ENCODE data around the gene FGF11.

Gene FGF11

GRCh38 chr17:7407485-7408251 lies 31.6 kb upstream of the FGF11 start, which contains the start of gene NLGN2:
Gene NLGN2 (plus strand): TSS chr17:7407845. CDS start chr17:7408256, 411 bp downstream.
- no peaks in the 10 kb centered on the region for H3K9me3 ChIP-seq (ENCODE audit: insufficient read depth, low read length)
- H4K20me1 ChIP-seq (ENCODE audit: low read depth, low read length) = no peaks in the 10 kb centered on the region
- no peaks in the 10 kb centered on the region for H3K9me2 ChIP-seq (replicated peaks; ENCODE audit: insufficient read depth, low read length)
- no peak within 1 kb of the TSS for H3K4me2 ChIP-seq (ENCODE audit: low read depth, low read length, poor library complexity, severe bottlenecking)
- no peak within 1 kb of the TSS for H2AFZ ChIP-seq (ENCODE audit: low read depth, low read length, severe bottlenecking)
- no peak within 1 kb of the TSS for H3K4me3 ChIP-seq (ENCODE audit: insufficient read depth, low read length, poor library complexity, severe bottlenecking)
- no peaks in the 10 kb centered on the region for H3F3A ChIP-seq (ENCODE audit: insufficient read depth)
- H3K9ac ChIP-seq (ENCODE audit: low read length) = no peak within 1 kb of the TSS
- H3K36me3 ChIP-seq (ENCODE audit: low read length) = no peaks in the 10 kb centered on the region
- H3K79me2 ChIP-seq (ENCODE audit: insufficient read depth, low read length) = no peaks in the 10 kb centered on the region
- TF ChIP-seq CTCF (IDR thresholded peaks at IDR 0.05; ENCODE audit: insufficient read depth, low read length, poor library complexity, severe bottlenecking) (no peak), EZH2phosphoT487 (conservative IDR thresholded peaks at IDR 0.05; ENCODE audit: low read length) (no peak)
- no peaks in the 10 kb centered on the region for H3K27me3 ChIP-seq (ENCODE audit: low read length)
- no peak within 1 kb of the TSS for H3K27ac ChIP-seq (ENCODE audit: low read depth, low read length)

- TF ChIP-seq EZH2phosphoT487 (conservative IDR thresholded peaks at IDR 0.05; ENCODE audit: low read length) = no peak
- TF ChIP-seq CTCF (IDR thresholded peaks at IDR 0.05; ENCODE audit: insufficient read depth, low read length, poor library complexity, severe bottlenecking) = no peak
- Histone ChIP-seq H2AFZ (ENCODE audit: low read depth, low read length, severe bottlenecking) (no peak overlapping the region), H3K9me2 (replicated peaks; ENCODE audit: insufficient read depth, low read length) (no peaks in the 10 kb centered on the region), H3K36me3 (ENCODE audit: low read length) (no peaks in the 10 kb centered on the region), H3F3A (ENCODE audit: insufficient read depth) (no peaks in the 10 kb centered on the region), H3K79me2 (ENCODE audit: insufficient read depth, low read length) (no peaks in the 10 kb centered on the region), H4K20me1 (ENCODE audit: low read depth, low read length) (no peaks in the 10 kb centered on the region), H3K9ac (ENCODE audit: low read length) (no peak overlapping the region), H3K9me3 (ENCODE audit: insufficient read depth, low read length) (no peaks in the 10 kb centered on the region), H3K27ac (ENCODE audit: low read depth, low read length) (no peak overlapping the region), H3K27me3 (ENCODE audit: low read length) (no peaks in the 10 kb centered on the region), H3K4me3 (ENCODE audit: insufficient read depth, low read length, poor library complexity, severe bottlenecking) (no peak overlapping the region), H3K4me2 (ENCODE audit: low read depth, low read length, poor library complexity, severe bottlenecking) (no peak overlapping the region)
These were observed 31.0 kb upstream of the FGF11 start for GRCh38 chr17:7408252-7408727.

GRCh38 chr17:7408863-7409262 lies 30.4 kb upstream of the FGF11 start:
- Histone ChIP-seq H3K9me2 (replicated peaks; ENCODE audit: insufficient read depth, low read length) (no peaks in the 10 kb centered on the region), H3K4me3 (ENCODE audit: insufficient read depth, low read length, poor library complexity, severe bottlenecking) (no peak overlapping the region), H4K20me1 (ENCODE audit: low read depth, low read length) (no peaks in the 10 kb centered on the region), H3K27me3 (ENCODE audit: low read length) (no peaks in the 10 kb centered on the region), H3F3A (ENCODE audit: insufficient read depth) (no peaks in the 10 kb centered on the region), H2AFZ (ENCODE audit: low read depth, low read length, severe bottlenecking) (no peak overlapping the region), H3K79me2 (ENCODE audit: insufficient read depth, low read length) (no peaks in the 10 kb centered on the region), H3K36me3 (ENCODE audit: low read length) (no peaks in the 10 kb centered on the region), H3K9me3 (ENCODE audit: insufficient read depth, low read length) (no peaks in the 10 kb centered on the region), H3K4me2 (ENCODE audit: low read depth, low read length, poor library complexity, severe bottlenecking) (no peak overlapping the region), H3K27ac (ENCODE audit: low read depth, low read length) (no peak overlapping the region), H3K9ac (ENCODE audit: low read length) (no peak overlapping the region)
- TF ChIP-seq EZH2phosphoT487 (conservative IDR thresholded peaks at IDR 0.05; ENCODE audit: low read length) (no peak), CTCF (IDR thresholded peaks at IDR 0.05; ENCODE audit: insufficient read depth, low read length, poor library complexity, severe bottlenecking) (no peak)
